Ovary (tissue), 9 donors: Measurements from ENCODE around the gene CTXN2. TPM values are rescaled to one million over a fixed set of nuclear protein-coding genes. Genes with fewer than 3 reads are reported as not detected.

Experiments
- DNase-seq, 5 donors: peaks; one replicate each; pipeline ENCODE4 v3.0.0-alpha.2; 2019 to 2020
- H3K27ac ChIP-seq, 2 donors: fragments of 200-600 bp; one replicate each; pipeline versions ENCODE4 v1.5.1 to v1.8.0; 2019 to 2022
- H3K27me3 ChIP-seq: fragments of 200-600 bp; one replicate; pipeline ENCODE4 v1.8.0; 2022
- H3K36me3 ChIP-seq: fragments of 200-600 bp; sonication (generic); one replicate; pipeline ENCODE4 v1.5.1; 2019
- H3K4me1 ChIP-seq: one replicate; pipeline ENCODE4 v1.8.1; 2013; ENCODE audit warnings: mild to moderate bottlenecking, moderate library complexity; ENCODE audit not compliant: insufficient read depth
- H3K4me3 ChIP-seq: fragments of 200-600 bp; sonication (generic); one replicate; pipeline ENCODE4 v1.5.1; 2017
- H3K9me3 ChIP-seq, 2 donors: fragments of 200-600 bp in 1 of 2; sonication (generic) in 1 of 2; one replicate each; pipeline versions ENCODE4 v1.5.1 to v1.8.1; 2013 to 2019; ENCODE audit warnings: mild to moderate bottlenecking in 1 of 2, moderate library complexity in 1 of 2
- CTCF ChIP-seq, 3 donors: fragments of 450-650 bp in 2 of 3; fragments of 200-600 bp in 1 of 3; IDR thresholded peaks; one replicate each; pipeline versions ENCODE4 v1.5.1 to v1.8.0; 2016 to 2022; ENCODE audit warnings: antibody characterized with exemption in 3 of 3, mild to moderate bottlenecking in 1 of 3
- EP300 ChIP-seq: sonication (generic); formaldehyde crosslinking; IDR thresholded peaks from one replicate; pipeline ENCODE4 v1.6.1; 2017; ENCODE audit warnings: antibody characterized with exemption
- POLR2A ChIP-seq: fragments of 450-650 bp; IDR thresholded peaks from one replicate; pipeline ENCODE4 v1.6.1; 2017; ENCODE audit warnings: antibody characterized with exemption, mild to moderate bottlenecking, moderate library complexity
- WGBS, 3 donors: extraction: QIAGEN DNeasy Blood & Tissue Kit in 1 of 3; methylation state at CpG; one replicate each; pipeline versions ENCODE4 v1.1.5 to v1.1.7; 2013 to 2017; 5-methylcytosine and 5-hydroxymethylcytosine counted together
- intact Hi-C, 4 donors: fragments of 100-400 bp; cut with DNase I; formaldehyde crosslinking; loops; one replicate each; pipeline versions ENCODE4 v1.11.0 to v1.15.1; 2022 to 2023
- polyA plus RNA-seq, 2 donors: library from polyadenylated mRNA; stranded (reverse); fragments of 200-250 nt in 1 of 2; fragments of 350-450 nt in 1 of 2; fragmentation: Illumina TruSeq in 1 of 2; extraction: RNeasy Lipid Tissue Mini Kit (QIAGEN cat#74804) in 1 of 2; gene quantifications; one replicate each; pipeline ENCODE4 v1.2.3, GENCODE V29; 2013 to 2014
- total RNA-seq, 7 donors: library from RNA; depleted of rRNA in 2 of 7; stranded (reverse); fragments of >200 nt in 2 of 7; fragmentation: NEBNext Ultra II Directional in 3 of 7; extraction: Animal tissue kit (Norgen Biotek cat#: 25700) in 3 of 7; gene quantifications; one replicate each; pipeline versions ENCODE4 v1.1.0 to v1.2.4, GENCODE V29; 2016 to 2023
- donor health status: DM: no; HTN: no; CAD: no; lungs with moderate emphysema.
- donor health status: DM: no; HTN: no; CAD: no.
- donor health status: Bipolar disorder and iron deficiency.
- donor health status: DM: yes; HTN: yes; CAD: no.
- donor health status: DM: no; HTN: no; CAD: no.
- donor health status: DM: yes; HTN: yes; CAD: no.

Gene CTXN2
- total and polyA plus RNA-seq, 9 donors = not detected

- no peaks in the 10 kb centered on the region for H3K27me3 ChIP-seq
- intact Hi-C loops = no loop called here
- H3K4me3 ChIP-seq = peak within 1 kb of the TSS; percentile 46
- H3K4me1 ChIP-seq = peaks cover 3% of the 10 kb centered on the region
- H3K36me3 ChIP-seq = no peaks in the 10 kb centered on the region
- WGBS, 3 donors = 2 to 5% (median 4%) methylated on average over 25 to 71 of the region's 71 CpGs
- peak; percentile 34 to 46 (median 40) for DNase-seq
- TF ChIP-seq POLR2A (no peak), CTCF (IDR thresholded peaks at IDR 0.05) (no peak), EP300 (no peak)
- H3K9me3 ChIP-seq = no peaks in the 10 kb centered on the region
- H3K27ac ChIP-seq = no peak within 1 kb of the TSS
These were observed 13.5 kb upstream of the CTXN2 start, which contains the start of gene MYEF2 for GRCh38 chr15:48177766-48178647. TSS of gene MYEF2 (minus strand) at chr15:48178295. CDS start at chr15:48178237, 58 bp downstream.

- Histone ChIP-seq H3K4me3 (no peak overlapping the region), H3K27me3 (no peaks in the 10 kb centered on the region), H3K4me1 (peaks cover 3% of the 10 kb centered on the region), H3K9me3 (no peaks in the 10 kb centered on the region), H3K27ac (no peak overlapping the region), H3K36me3 (no peaks in the 10 kb centered on the region)
- TF ChIP-seq POLR2A (no peak), EP300 (no peak), CTCF (IDR thresholded peaks at IDR 0.05) (no peak)
- intact Hi-C loops = no loop called here
- DNase-seq = no peak
- WGBS, 3 donors = 63 to 76% (median 72%) methylated on average over 1 of the region's 1 CpG
These were observed 12.9 kb upstream of the CTXN2 start for GRCh38 chr15:48178648-48178931.

- WGBS, 3 donors = 47 to 58% (median 51%) methylated on average over 2 of the region's 2 CpGs
- Histone ChIP-seq H3K4me3 (no peak overlapping the region), H3K9me3 (no peaks in the 10 kb centered on the region), H3K36me3 (no peaks in the 10 kb centered on the region), H3K27ac (no peak overlapping the region), H3K4me1 (peaks cover 3% of the 10 kb centered on the region), H3K27me3 (no peaks in the 10 kb centered on the region)
- TF ChIP-seq POLR2A (no peak), EP300 (no peak), CTCF (IDR thresholded peaks at IDR 0.05) (no peak)
- no peak for DNase-seq
- intact Hi-C loops = no loop called here
These were observed 8.7 kb upstream of the CTXN2 start for GRCh38 chr15:48182749-48183148.

GRCh38 chr15:48185529-48185928 lies 5.9 kb upstream of the CTXN2 start:
- 76 to 88% (median 80%) methylated on average over 3 of the region's 3 CpGs for WGBS, 3 donors
- no peak for TF ChIP-seq CTCF (IDR thresholded peaks at IDR 0.05)
- TF ChIP-seq EP300 = no peak
- no peak for TF ChIP-seq POLR2A

More at GRCh38 chr15:48185529-48185928, 5.9 kb upstream of the CTXN2 start:
- Histone ChIP-seq H3K27me3 (no peaks in the 10 kb centered on the region), H3K4me3 (no peak overlapping the region), H3K4me1 (no peaks in the 10 kb centered on the region), H3K9me3 (no peaks in the 10 kb centered on the region), H3K27ac (no peak overlapping the region), H3K36me3 (no peaks in the 10 kb centered on the region)
- no peak for DNase-seq
- intact Hi-C loops = no loop called here
